ENCODE data around the gene CRYL1. TPM values are rescaled to one million over a fixed set of nuclear protein-coding genes. Genes with fewer than 3 reads are reported as not detected.

Gene CRYL1
- total RNA-seq, 6 experiments from 2014 or later, result 10.9 to 13.2 (median 12.0) TPM

- H3K9me3 Mint-ChIP-seq, result 0 out of 2 replicates have a peak, but pooled peaks cover 3% of the 10 kb centered on the region
- H3K4me1 Mint-ChIP-seq (ENCODE audit: low read depth), result peaks cover 28% of the 10 kb centered on the region
Measured at GRCh38 chr13:20399961-20400360, 125.7 kb downstream of the CRYL1 start.

GRCh38 chr13:20399515-20399914 is 126.1 kb downstream of the CRYL1 start:
- Mint-ChIP-seq H3K9me3 (0 out of 2 replicates have a peak, but pooled peaks cover 3% of the 10 kb centered on the region), H3K27me3 (ENCODE audit: insufficient read depth) (peaks cover 24% of the 10 kb centered on the region), H3K4me1 (ENCODE audit: low read depth) (peaks cover 28% of the 10 kb centered on the region)

More at GRCh38 chr13:20399961-20400360, 125.7 kb downstream of the CRYL1 start:
- no peak for DNase-seq
- TF ChIP-seq CTCF (IDR thresholded peaks at IDR 0.05), result no peak
- H3K27ac Mint-ChIP-seq, result no peak overlapping the region
- H3K4me3 Mint-ChIP-seq, result no peak overlapping the region
- H3K36me3 Mint-ChIP-seq (ENCODE audit: low read depth), result no peaks in the 10 kb centered on the region
- H3K27me3 Mint-ChIP-seq (ENCODE audit: insufficient read depth), result peaks cover 24% of the 10 kb centered on the region

GRCh38 chr13:20398459-20398858 is 127.2 kb downstream of the CRYL1 start:
- Mint-ChIP-seq H3K27ac (no peak overlapping the region), H3K4me3 (no peak overlapping the region), H3K27me3 (ENCODE audit: insufficient read depth) (peaks cover 24% of the 10 kb centered on the region), H3K36me3 (ENCODE audit: low read depth) (no peaks in the 10 kb centered on the region), H3K4me1 (ENCODE audit: low read depth) (peaks cover 28% of the 10 kb centered on the region), H3K9me3 (0 out of 2 replicates have a peak, but pooled peaks cover 3% of the 10 kb centered on the region)
- DNase-seq, result no peak
- no peak for TF ChIP-seq CTCF (IDR thresholded peaks at IDR 0.05)

More at GRCh38 chr13:20399515-20399914, 126.1 kb downstream of the CRYL1 start:
- no peak overlapping the region for H3K27ac Mint-ChIP-seq
- TF ChIP-seq CTCF (IDR thresholded peaks at IDR 0.05), result no peak
- H3K4me3 Mint-ChIP-seq, result no peak overlapping the region
- no peaks in the 10 kb centered on the region for H3K36me3 Mint-ChIP-seq (ENCODE audit: low read depth)
- no peak for DNase-seq

GRCh38 chr13:20397896-20398295 is 127.8 kb downstream of the CRYL1 start:
- TF ChIP-seq CTCF (IDR thresholded peaks at IDR 0.05), result no peak
- H3K27me3 Mint-ChIP-seq (ENCODE audit: insufficient read depth), result peaks cover 24% of the 10 kb centered on the region
- DNase-seq, result no peak
- H3K4me1 Mint-ChIP-seq (ENCODE audit: low read depth), result peaks cover 27% of the 10 kb centered on the region
- H3K36me3 Mint-ChIP-seq (ENCODE audit: low read depth), result no peaks in the 10 kb centered on the region
- no peak overlapping the region for H3K27ac Mint-ChIP-seq
- H3K4me3 Mint-ChIP-seq, result no peak overlapping the region
- 0 out of 2 replicates have a peak, but pooled peaks cover 3% of the 10 kb centered on the region for H3K9me3 Mint-ChIP-seq

- Mint-ChIP-seq H3K4me1 (ENCODE audit: low read depth) (peaks cover under 1% of the 10 kb centered on the region; the same call in 1 of the 2 replicates), H3K36me3 (ENCODE audit: low read depth) (no peaks in the 10 kb centered on the region), H3K4me3 (no peak overlapping the region), H3K9me3 (0 out of 2 replicates have a peak, but pooled peaks cover 3% of the 10 kb centered on the region), H3K27me3 (ENCODE audit: insufficient read depth) (peaks cover 19% of the 10 kb centered on the region), H3K27ac (no peak overlapping the region)
- no peak for DNase-seq
- TF ChIP-seq CTCF (IDR thresholded peaks at IDR 0.05), result no peak
Measured at GRCh38 chr13:20395061-20395916, 130.4 kb downstream of the CRYL1 start.
